ENCODE data around the gene DIAPH2.

- TF ChIP-seq CTCF (IDR thresholded peaks at IDR 0.05) (no peak), POLR2A (IDR thresholded peaks at IDR 0.05) (no peak)
Measured at GRCh38 chrX:96798982-96799381, 114.3 kb downstream of the DIAPH2 start.

All from body of pancreas (tissue), 4 donors.